ENCODE measurements around the gene MPV17. TPM values are rescaled to one million over a fixed set of nuclear protein-coding genes. Genes with fewer than 3 reads are reported as not detected.
"Not testable (repeated sequence)": the region's sequence is repeated elsewhere in the genome, so short reads cannot be mapped to it uniquely, and the experiment has no call there.

Gene MPV17
- total RNA-seq, 1 donor from 2014 or later = 34.9 TPM

DNA sequence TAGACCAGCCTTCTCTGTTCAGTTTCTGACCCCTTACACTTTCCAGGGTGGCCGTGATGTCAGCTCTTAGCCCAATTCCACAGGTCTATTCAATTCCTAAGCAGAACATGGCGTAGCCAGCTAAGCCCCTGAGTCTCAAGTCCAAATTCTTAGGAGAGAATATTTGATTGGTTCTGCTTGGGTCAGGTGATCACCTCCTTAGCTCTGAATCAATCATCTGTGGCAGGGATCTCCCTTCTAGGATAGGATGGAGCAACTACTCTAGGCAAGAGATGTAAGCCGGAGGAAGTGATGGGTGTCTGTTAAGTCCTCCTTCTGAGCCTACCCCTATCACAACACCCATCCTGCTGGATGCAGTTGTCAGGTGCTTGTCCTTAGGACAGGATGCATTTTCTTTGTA lies 25.7 kb downstream of the MPV17 start:
- DNase-seq = no peak

DNA sequence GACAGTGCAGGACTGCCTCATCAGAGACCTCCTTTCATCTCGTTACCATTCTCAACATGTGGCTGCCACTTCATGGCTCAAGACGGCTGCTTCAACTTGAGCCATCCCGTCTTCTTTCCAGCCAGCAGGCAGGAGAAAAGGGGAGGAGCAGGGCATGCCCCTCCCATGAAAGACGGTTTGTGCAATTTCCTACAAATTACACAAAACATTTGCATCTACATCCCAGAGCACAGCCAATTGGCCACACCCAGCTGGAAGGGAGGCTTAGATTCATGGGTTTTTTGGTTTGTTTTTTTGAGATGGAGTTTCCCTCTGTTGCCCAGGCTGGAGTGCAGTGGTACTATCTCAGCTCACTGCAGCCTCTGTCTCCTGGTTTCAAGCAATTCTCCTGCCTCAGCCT lies 26.4 kb downstream of the MPV17 start:
- DNase-seq = no peak

GRCh38 chr2:27294928-27295327 lies 28.0 kb downstream of the MPV17 start:
- no peak for DNase-seq

- no peak for DNase-seq
Observed at GRCh38 chr2:27291865-27292264, 31.0 kb downstream of the MPV17 start.

DNA sequence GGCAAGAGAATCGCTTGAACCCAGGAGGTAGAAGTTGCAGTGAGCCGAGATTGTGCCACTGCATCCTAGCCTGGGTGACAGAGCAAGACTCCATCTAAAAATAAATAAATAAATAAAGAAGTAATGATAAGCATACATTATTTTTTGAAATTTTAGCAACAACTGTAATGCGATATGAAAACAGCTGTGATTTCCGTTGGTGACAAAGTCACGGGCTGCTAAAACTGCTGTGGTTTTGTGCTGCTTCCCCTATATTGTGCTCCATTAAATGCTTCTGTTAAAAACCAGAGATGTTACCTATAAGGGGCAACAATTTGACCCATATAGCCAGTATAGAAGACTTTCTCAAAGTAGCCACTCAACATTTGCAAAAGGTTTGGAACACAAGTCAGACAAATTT lies 32.3 kb downstream of the MPV17 start:
- DNase-seq = no peak

DNA sequence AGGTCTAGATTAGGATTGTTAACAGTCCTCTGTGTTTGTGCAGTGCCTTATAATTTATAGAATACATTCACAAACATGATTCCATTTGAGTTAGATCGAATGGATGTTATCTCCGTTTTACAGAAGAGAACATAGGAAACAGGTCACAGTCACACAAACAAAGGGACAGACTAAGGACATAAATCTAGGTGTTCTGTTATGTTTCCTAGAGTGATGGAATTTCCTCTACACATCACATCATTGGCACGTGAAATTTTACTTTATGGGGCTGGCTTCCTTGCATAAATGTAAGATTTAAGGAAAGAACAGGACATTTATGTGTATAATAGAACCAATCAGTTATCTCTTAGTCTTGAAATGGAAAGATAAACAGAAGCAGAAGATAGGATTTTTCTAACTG lies 34.3 kb downstream of the MPV17 start:
- DNase-seq = no peak

- no peak for DNase-seq
Observed at GRCh38 chr2:27285481-27285880, 37.4 kb downstream of the MPV17 start.

- no peak for DNase-seq
Observed at GRCh38 chr2:27284996-27285395, 37.9 kb downstream of the MPV17 start.

GRCh38 chr2:27282892-27283291 lies 40.0 kb downstream of the MPV17 start:
- no peak for DNase-seq

DNA sequence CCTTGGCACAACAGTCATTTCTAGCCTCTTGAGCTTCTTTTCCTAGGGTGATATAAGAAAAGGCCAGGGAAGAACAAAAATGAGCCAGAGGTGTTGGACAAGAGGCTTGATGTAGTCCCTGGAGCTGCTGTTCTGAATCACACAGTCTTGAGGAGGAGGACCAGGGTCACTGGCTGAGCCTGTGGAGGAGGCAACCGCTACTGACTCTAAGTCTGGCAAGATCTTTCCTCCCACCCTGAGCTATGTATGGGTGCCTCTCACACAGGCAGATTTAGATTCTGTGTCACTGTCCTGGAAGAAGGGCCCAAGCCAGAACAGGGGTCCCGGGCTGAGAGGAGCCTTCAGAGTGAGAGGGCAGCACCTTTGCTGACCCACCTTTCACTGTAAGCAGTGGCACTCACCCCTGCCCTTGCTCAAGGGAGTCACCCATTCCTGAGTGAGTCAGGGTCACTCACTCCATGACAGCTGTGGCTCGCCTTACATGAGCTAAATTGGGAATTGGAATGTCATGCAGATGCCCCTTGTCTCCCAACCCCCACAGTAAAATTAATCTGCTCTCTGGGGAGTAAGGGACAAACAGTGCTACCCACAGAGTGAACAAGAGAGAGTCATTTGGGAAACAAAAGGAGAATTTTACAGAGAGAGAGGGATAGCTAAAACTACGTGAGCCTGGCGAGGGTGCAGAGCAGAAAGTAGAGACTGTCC lies 40.9 kb downstream of the MPV17 start, which contains the start of gene TRIM54:
TSS of gene TRIM54 (plus strand) at position 575 of the 705 bp plus-strand sequence. CDS start 303 bp downstream, outside the sequence.
- DNase-seq = no peak

- no peak for DNase-seq
Observed at GRCh38 chr2:27281442-27281841, 41.5 kb downstream of the MPV17 start.

GRCh38 chr2:27280826-27281225 lies 42.1 kb downstream of the MPV17 start:
- DNase-seq = no peak

DNA sequence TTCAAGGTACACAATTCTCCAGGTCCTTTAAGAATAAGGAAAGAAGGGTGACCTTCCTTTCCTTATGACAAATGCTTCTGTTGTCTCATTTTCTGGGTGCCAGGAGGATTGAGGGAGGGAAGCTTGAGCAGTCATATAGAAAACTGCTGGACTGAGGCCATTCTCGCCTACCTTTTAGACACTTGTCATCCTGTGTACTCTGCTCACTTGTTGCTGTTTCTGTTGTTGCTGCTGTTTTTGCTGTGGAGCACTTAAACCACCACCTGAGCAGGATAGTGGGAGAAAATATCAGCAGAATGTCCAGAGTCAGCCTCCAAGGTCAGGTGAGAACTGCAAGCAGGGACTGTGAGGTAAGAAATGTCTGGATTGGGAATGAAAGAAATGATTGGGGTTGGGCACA lies 44.9 kb downstream of the MPV17 start:
- DNase-seq = no peak

DNA sequence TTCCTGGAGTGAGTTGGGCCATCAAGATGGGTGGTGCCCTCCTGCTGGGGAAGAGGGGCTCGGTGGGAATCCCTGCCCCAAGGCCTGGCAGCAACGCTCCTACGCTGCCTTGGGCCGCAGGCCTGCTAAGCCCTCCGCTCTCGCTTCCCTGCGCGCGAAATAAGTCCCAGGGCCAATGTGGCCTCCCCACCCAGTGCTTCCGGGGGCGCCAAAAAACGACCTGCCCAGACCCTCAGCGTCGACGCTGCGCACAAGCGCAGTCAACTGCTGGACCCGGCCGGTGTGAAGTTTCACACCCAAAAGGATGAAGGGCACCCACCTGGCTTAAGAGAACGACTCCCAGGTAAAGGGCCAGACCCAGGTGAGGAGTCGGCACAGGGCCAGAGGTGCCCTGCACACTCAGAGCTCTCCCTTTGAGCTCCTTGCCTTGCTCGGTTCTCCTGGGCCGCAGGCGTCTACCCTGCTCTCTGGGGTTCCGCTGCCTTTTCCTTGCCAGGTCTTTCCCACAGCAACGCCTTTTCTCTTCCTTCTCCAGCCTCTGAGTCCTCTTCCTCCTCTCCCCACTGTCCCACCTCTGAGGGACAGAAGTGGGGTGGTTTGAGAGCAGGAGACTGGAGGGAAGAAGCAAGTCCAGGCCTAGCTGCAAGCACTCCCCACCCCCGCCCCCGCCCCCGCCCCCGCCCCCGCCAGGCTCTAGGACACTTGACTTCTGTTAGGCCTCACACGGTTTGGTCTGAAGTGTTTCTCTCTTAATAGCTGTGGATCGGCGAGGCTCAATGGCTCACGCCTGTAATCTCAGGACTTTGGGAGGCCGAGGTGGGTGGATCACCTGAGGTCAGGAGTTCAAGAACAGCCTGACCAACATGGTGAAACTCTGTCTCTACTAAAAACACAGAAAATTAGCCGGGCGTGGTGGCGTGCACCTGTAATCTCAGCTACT lies 47.4 kb downstream of the MPV17 start, which contains the start of gene DNAJC5G:
TSS of gene DNAJC5G (plus strand) at position 223 of the 940 bp plus-strand sequence. CDS start 1,296 bp downstream, outside the sequence.
- no peak for DNase-seq

DNA sequence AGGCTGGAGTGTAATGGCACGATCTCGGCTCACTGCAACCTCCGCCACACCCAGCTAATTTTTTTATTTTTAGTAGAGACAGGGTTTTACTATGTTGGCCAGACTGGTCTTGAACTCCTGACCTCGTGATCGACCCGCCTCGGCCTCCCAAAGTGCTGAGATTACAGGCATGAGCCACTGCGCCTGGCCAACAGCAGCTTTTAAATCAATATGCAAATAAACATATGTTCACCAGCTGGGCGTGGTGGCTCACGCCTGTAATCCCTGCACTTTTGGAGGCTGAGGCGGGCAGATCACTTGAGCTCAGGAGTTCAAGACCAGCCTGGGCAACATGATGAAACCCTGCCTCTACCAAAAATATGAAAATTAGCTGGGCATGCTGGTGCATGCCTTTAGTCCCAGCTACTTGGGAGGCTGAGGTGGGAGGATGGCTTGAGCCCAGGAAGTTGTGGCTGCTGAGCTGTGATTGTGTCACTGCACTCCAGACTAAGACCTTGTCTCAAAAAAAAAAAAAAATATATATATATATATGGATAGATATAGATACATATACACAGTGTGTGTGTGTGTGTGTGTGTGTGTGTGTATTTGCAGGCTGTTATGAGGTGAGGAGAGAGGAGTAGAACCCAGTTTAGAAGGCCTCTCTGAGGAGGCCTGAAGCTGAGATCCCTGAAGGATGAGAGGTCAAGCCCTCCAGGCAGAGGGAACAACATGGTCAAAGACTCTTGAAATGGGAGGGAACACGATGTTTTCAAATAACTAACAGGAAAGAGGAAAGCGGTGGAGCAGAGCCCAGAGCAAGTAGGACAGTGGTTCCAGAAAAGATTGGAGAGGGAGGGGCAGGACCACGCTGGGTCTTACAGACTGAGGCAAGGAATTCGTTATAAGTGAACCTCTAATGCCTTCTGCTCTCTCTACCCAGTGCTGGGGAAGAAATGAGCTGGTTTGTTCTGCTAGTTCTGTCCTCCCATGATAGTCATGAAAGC lies 50.1 kb downstream of the MPV17 start:
- DNase-seq = not testable (repeated sequence)

DNA sequence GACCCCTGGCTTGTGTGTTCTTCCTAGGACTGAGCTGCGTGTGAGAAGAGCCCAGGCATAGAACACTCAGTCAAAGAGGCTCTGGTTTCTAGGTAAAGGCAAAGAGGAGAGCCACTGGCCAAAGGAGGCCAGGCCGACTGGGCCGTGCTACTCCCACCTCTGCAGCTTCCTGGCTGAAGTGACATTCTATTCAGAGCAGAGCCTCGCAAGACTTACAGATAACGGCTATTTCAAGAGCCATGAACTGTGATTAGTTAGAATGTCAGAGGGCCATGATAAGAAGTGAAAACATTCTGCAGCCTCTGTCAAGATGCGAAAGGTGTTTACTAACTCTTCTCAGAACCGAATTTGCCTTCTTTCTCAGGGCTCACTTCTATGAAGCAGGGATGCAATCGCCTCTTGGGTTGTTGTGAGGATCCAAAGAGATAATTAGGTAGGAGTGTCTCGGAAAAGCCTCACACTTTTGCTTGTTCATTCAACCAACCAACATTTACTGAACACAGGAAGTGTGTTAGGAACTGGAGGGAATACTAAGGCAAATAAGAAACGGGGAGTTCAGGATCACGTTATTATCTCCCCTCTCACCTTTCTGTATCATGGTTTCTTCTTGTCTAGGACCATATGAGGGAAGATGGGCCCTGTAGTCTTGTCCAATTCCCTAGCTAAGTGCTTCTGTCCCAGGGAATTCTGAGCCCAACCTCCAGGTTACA lies 51.1 kb downstream of the MPV17 start:
- DNase-seq = no peak

DNA sequence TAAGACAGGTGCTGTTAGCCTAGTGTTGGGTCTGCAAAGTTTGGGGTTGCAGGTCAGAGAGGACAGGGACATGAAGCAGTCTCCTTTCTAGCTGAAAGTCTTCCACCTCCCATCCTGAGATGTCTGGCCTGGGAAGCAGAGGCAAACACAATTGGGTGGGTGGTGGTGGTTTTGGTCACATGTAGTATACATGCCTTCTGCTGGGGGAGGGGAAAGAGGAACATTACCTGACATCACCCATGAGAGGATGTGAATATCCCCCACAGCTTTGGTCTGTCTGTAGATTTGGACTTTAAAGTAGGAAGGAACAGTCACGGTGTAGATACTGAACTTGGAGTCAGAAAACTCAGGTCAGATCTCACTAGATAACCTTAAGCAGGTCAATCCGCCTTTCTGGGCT lies 52.2 kb downstream of the MPV17 start:
- no peak for DNase-seq

DNA sequence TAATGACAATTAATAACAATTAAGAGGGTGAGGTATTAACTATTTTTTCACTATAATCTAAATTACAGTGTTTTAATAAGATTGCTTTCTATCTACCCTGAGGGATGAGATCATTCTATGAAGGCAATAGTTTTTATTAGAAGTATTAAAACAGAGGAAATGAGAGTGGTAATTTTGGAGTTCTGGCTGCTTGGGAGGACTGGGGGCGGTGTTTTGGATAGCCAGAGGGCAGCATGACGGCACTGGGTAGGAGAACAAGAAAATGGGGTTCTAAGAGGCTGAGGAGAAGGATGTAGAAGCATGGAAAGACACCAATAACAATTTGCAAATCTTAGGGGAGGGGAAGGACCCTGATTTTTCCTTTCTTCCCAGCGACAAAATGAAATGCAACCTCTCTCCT lies 52.8 kb downstream of the MPV17 start:
- no peak for DNase-seq

- DNase-seq = not testable (repeated sequence)
Observed at GRCh38 chr2:27268296-27268695, 54.6 kb downstream of the MPV17 start.

- no peak for DNase-seq
Observed at GRCh38 chr2:27265536-27265870, 57.4 kb downstream of the MPV17 start.

DNA sequence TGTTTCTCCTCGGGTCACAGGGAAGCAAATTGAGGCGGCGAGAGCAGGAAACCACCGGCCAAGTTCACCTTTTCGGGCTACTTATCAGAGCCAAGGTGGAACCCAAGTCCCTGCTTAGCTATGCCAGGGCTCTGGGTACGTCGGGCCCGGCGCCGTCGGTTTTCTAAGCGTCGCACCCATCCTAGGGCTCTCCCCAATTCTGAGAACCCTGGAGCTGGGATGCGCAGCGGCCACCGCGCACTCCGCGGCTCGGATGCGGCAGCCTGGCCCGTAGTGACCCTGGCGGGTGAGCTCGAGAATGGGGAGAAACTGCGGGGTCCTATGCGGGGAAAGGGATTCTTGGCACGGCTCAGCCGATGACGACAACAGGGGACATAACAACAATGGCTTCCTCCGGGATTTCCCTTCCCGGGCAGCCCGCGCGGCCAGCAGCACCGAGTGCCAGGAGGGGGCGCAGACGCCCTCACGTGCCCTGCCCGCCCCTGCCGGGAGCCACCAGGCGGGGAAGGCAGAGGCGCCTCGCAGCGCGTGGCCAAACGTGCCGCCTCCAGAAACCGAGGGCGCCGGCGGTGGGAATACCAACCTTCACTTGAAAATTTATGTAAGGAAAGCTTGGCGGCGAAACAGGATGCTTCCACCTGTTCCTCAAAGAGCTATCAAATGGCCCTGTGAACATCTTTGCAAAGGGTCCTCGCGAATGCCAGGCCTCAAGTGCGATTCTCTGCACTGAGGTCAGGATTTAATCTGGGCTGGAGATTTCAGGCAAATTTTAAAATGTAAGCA lies 58.0 kb downstream of the MPV17 start:
- no peak for DNase-seq

Measured in skin of body (tissue), 2 donors.